Measurements from ENCODE around the gene AKT3.

The AKT3 gene

GRCh38 chr1:243731301-243731891 is 118.6 kb downstream of the AKT3 start:
- DNase-seq (ENCODE audit: low read depth): no peak

DNA sequence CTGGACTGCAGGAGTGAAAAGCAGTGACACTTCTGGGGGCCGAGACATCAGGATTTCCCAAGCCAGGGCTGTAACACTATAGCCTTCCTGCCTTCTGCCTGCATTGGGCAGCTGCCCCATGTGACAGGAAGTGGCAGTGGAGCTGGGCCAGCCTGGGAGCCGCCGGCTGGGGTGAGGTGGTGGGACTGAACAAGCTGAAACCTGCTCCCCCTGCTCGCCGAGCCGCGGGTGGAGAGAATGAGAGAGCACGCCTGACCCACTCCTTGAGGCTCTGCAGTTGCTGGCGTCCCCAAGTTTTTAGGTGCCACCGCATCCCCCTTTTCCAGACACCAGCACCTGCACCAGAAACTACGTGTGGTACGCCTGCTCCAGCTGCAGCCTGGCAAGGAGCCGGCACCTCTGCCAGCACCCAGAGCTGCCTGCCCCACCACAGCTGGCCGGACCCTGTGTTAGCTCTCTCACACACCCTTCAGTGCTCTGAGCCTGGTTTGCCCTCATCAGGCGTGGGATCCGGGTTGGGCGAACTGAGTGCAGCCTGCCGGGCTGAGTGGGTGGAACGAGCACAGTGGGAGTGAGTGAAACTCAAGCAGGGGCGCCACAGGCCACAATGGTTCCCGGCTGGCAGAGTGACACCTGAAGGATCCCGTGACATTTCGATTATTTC is 119.4 kb downstream of the AKT3 start:
- DNase-seq (ENCODE audit: low read depth): no peak

DNA sequence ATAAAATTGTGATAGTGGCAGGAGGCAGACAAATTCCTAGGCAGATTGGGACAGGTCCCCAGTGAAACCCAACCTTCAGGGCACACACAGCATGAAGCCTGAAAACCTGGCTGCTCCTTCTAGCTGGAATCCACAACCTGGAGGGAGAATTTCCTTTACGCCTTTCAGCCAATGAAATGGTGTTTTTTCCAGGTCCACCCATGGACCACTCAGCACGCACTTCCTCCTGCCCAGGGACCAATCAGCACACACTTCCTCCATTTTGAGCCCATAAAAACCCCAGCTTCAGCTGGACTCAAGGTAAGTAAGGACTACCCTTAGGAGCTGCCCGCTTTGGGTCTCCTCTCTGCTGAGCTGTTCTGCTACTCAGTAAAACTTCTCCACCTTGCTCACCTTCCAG is 120.1 kb downstream of the AKT3 start:
- DNase-seq (ENCODE audit: low read depth): no peak

DNA sequence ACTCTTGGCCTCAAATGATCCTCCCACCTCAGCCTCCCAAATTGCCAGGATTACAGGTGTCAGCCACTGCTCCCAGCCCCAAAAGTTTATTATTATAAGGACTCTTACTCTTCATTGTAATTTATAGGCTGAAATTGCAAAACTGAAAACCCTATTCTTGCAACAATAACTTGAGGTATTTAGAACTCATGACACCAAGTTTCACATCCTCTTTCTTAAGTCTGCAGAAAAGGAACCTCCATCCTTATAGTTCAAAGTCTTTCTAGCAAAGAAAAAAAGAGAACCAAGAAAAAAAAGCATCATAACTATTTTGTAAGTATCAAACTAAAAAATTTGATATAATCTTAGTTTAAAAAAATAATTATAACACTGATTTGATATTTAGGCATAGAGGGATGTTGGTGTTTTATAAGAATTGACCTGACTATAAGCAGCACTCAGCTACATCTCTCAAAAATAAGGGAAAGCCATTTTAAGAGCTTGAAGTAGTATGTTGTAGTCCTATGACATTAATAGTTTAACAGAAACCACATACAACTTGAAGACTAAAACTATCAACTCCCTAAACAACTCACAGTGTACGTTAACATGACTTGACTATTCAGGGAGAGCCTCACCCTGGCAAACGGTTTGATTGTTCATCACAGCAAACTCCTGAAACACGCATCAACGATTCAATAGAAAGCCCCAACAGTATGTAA is 122.4 kb downstream of the AKT3 start:
- no peak for DNase-seq (ENCODE audit: low read depth)

DNA sequence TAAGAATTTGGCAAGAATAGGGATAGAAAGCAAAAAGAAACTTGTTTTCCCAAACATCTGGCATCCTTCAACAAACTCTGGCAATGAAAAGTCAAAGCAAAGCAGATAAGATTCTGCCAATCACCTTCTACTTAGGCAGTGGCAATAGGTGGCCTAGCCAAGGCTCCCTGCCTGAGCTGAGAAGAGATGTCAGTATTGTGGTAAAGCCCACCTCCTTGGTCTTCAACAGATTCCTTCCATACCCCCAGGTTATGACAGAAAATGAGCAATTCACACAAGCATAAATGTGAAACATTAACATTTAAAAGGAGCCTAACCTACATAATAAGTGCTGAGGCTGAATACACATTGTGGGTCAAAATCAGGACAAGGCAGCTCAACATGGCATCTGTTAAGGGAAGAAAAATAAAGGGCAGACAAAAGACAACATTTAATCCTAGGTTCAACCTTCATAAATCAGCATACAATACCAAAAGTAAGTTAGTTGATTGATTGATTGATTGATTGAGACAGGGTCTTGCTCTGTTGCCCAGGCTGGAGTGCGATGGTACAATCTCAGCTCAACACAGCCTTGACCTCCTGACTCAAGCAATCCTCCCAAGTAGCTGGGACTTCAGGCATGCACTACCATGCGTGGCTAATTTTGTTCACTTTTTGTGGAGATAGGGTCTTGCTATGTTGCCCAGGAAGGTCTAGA is 123.1 kb downstream of the AKT3 start:
- no peak for DNase-seq (ENCODE audit: low read depth)

- DNase-seq (ENCODE audit: low read depth): no peak
Measured at GRCh38 chr1:243725846-243726245, 124.2 kb downstream of the AKT3 start.

GRCh38 chr1:243725075-243725474 is 125.0 kb downstream of the AKT3 start:
- DNase-seq (ENCODE audit: low read depth): no peak

GRCh38 chr1:243723458-243724043 is 126.5 kb downstream of the AKT3 start:
- no peak for DNase-seq (ENCODE audit: low read depth)

DNA sequence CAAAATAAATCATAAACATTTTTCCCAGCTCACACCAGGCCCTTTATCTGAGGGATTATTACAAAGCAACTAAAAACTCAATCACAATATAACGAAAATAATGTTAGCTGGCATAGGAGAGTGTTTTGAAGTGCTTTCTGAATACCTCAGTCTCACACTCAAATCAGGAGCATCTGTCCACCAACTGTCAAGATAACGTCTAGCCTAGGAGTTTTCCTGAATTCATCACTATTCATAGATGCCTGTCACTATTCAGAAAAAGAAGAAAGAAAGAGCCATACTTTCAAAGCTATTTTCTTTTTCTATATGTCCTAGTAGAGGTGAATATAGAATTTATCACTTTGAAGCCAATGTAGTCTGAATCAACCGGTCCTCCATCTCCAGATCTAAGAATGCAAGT is 127.0 kb downstream of the AKT3 start:
- DNase-seq (ENCODE audit: low read depth): no peak

DNA sequence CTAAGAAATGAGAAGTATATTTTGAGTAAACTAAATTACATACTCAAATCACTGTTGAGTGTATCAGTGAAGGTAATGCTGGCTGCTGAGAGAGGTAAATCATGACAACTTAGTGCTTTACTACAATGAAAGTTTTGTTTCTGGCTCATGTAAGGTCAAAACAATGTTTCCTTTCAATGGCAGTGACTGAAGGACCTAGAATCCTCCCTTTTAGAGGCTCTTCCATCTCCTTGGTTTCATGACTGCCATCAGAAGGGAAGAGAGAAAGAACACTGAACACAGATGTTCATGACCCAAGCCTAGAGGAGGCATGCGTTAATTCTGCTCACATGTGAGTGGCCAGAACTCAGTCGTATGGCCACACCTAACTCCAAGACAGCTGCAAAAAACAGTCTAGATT is 130.6 kb downstream of the AKT3 start:
- no peak for DNase-seq (ENCODE audit: low read depth)

DNA sequence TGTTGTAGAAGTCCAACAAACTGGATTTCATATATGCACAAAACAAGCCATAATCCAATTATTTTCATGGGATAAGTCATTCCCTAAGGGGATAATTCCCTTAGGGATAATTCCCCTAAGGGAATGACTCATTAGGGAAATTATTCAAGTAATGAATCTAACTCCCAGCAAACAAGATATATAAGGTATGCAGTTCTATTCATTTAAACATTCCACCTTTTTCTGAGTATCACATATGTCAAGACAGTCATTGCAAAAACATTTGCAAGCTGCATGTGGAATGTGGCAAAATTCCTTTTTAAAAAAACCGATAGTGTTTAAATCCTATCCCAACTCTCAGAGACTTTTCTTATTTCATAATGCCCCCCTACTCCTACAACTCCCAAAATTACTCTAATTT is 131.2 kb downstream of the AKT3 start:
- DNase-seq (ENCODE audit: low read depth): no peak

GRCh38 chr1:243718022-243718421 is 132.0 kb downstream of the AKT3 start:
- DNase-seq (ENCODE audit: low read depth): no peak

DNA sequence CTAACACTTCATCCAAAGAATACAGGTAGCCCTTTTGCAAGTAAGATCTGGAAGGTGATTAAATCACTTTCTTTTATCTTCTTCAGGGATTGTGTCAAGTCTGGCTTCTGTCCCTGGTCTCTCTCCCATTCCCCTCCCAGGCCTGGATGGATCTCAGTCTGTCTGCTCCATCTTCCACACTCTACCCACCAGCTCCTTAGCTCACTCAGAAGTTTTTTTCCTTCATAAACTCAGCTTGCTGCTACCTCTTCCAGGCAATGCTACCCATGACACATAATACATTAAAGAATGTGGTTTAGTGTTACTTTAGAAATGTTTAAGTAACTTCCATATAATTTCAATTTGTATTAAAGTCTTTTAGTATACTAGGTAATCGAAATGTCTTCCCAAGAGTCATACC is 133.1 kb downstream of the AKT3 start:
- DNase-seq (ENCODE audit: low read depth): no peak

DNA sequence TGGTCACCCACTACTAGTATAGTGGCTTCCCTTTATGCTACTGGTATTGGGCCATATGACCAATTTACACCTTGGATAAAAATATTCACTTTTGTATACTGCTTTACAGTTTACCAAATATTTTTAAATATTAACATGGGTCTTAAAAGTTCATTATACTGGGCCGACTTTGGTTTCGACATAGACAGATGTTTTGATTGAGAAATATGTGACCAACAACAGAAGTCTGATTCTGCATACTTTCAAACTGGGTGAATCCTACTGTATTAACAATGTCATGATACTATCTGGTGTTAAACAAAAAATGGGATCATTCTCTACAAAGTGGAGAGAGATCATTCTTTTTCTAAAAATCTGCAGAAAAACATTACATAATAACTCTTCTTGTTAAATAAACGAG is 134.8 kb downstream of the AKT3 start:
- no peak for DNase-seq (ENCODE audit: low read depth)

DNA sequence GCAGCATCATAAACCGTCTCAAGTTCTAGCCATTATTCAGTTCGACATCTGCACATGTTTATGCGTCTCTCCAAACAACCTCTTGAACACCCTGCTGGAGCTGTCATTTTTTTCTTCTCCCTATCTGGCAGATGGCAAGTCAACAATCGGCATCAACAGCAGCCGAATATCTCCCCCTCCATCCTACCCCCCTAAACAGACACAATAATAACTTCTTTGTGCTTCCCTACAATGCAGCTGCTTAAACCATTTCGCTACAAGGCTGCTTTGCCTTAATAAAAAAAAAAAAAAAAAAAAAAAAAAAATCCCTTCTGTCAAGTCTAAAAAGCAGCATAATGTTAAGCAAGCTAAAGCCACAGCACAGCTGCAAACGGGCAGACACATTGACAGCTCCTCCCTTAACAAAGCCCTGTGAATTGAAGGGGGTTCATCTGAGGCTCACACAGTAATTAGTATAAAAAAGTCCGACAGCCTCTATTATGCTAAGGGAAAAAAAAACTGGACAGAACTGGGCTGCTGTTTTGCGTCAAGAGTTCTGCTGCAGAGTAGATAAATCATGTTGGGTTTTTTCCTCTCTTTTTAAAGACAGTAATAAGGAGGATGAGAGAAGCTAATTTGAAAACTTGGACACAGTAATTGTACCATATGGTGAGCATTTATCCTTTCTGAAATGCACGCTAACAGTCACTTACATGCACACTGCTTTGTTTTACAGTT is 136.4 kb downstream of the AKT3 start:
- DNase-seq (ENCODE audit: low read depth): no peak

DNA sequence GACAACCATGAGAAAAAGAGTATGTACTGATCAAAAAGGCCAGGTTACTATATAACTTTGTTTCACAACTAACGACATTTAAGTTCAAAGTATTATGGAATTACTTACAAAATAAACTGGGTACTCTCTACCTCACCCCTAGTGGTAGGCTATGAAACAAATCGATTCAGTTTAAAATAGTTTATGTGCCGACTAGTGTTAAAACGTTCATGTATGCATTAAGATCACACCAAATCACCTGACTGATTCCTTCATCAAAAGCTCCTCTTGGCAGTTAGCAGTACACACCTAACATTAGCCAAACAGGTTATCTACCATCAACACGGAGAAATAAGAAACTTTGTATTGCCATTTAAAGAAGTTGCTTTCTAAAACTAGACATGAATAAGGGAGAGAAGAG is 137.1 kb downstream of the AKT3 start:
- no peak for DNase-seq (ENCODE audit: low read depth)

- DNase-seq (ENCODE audit: low read depth): no peak
Measured at GRCh38 chr1:243712242-243712641, 137.8 kb downstream of the AKT3 start.

GRCh38 chr1:243710467-243710866 is 139.6 kb downstream of the AKT3 start:
- no peak for DNase-seq (ENCODE audit: low read depth)

DNA sequence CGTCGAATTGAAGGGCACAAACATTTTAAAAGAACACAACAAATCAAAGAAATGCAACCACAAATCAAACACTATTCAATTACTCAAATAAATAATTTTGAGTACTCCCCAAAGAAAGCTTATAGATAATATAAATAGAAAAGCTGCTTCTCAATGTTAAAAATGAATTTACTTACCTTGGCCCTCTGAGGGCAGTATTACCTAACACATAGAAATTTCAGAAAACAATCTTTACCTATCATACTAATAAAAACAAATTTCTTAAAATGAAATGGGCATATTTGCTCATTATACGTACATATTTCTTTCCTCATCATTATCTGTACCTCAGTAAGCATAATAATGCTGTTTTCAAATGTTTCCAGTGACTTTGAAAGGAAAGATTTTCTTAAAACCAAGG is 141.8 kb downstream of the AKT3 start:
- DNase-seq (ENCODE audit: low read depth): no peak

- no peak for DNase-seq (ENCODE audit: low read depth)
Measured at GRCh38 chr1:243706563-243706962, 143.5 kb downstream of the AKT3 start.

- DNase-seq (ENCODE audit: low read depth): no peak
Measured at GRCh38 chr1:243705585-243705984, 144.5 kb downstream of the AKT3 start.

- no peak for DNase-seq (ENCODE audit: low read depth)
Measured at GRCh38 chr1:243701872-243702271, 148.2 kb downstream of the AKT3 start.
